ENCODE results near the gene PTPMT1.
"Not testable (repeated sequence)": the region's sequence is repeated elsewhere in the genome, so short reads cannot be mapped to it uniquely, and the experiment has no call there.

PTPMT1 gene

GRCh38 chr11:47565340-47566148 is at the start of gene PTPMT1:
TSS of gene PTPMT1 (plus strand) at chr11:47565599. CDS start at chr11:47565623, 24 bp downstream.
- DNase-seq: peak; percentile 82

GRCh38 chr11:47516155-47516554 is 49.2 kb upstream of the PTPMT1 start:
- DNase-seq: no peak

GRCh38 chr11:47516984-47517853 is 48.2 kb upstream of the PTPMT1 start:
- DNase-seq: no peak

GRCh38 chr11:47518212-47518964 is 47.0 kb upstream of the PTPMT1 start:
- DNase-seq: no peak

- peak; percentile 85 for DNase-seq
Measured at GRCh38 chr11:47523490-47524225, 41.7 kb upstream of the PTPMT1 start.

GRCh38 chr11:47524291-47524874 is 41.0 kb upstream of the PTPMT1 start:
- no peak for DNase-seq

GRCh38 chr11:47526032-47526431 is 39.4 kb upstream of the PTPMT1 start:
- DNase-seq: not testable (repeated sequence)

GRCh38 chr11:47527186-47527585 is 38.2 kb upstream of the PTPMT1 start:
- DNase-seq: no peak

GRCh38 chr11:47529951-47530350 is 35.4 kb upstream of the PTPMT1 start:
- no peak for DNase-seq

GRCh38 chr11:47530721-47531120 is 34.7 kb upstream of the PTPMT1 start:
- not testable (repeated sequence) for DNase-seq

GRCh38 chr11:47531666-47532065 is 33.7 kb upstream of the PTPMT1 start:
- DNase-seq: no peak

GRCh38 chr11:47532597-47533213 is 32.7 kb upstream of the PTPMT1 start:
- peak; percentile 4 for DNase-seq

GRCh38 chr11:47533690-47534151 is 31.7 kb upstream of the PTPMT1 start:
- peak; percentile 83 for DNase-seq

- DNase-seq: no peak
Measured at GRCh38 chr11:47534704-47535251, 30.6 kb upstream of the PTPMT1 start.

GRCh38 chr11:47536915-47537314 is 28.5 kb upstream of the PTPMT1 start:
- DNase-seq: no peak

- no peak for DNase-seq
Measured at GRCh38 chr11:47538741-47539565, 26.4 kb upstream of the PTPMT1 start.

GRCh38 chr11:47539681-47540039 is 25.7 kb upstream of the PTPMT1 start:
- no peak for DNase-seq

- no peak for DNase-seq
Measured at GRCh38 chr11:47541070-47541469, 24.3 kb upstream of the PTPMT1 start.

- no peak for DNase-seq
Measured at GRCh38 chr11:47545298-47545697, 20.1 kb upstream of the PTPMT1 start.

- DNase-seq: not testable (repeated sequence)
Measured at GRCh38 chr11:47546274-47546673, 19.1 kb upstream of the PTPMT1 start.
